Activated CD4-positive, alpha-beta T cell treated with anti-CD3 and anti-CD28 coated beads for 36 hours (primary cell): Measurements from ENCODE around the gene ZNF341. TPM values are rescaled to one million over a fixed set of nuclear protein-coding genes. Genes with fewer than 3 reads are reported as not detected.

Source experiments
- ATAC-seq: fragments of 200-7000 bp; cut with Tn5 transposase; one replicate; pipeline ENCODE4 v1.10.0; 2021; ENCODE audit warnings: mild to moderate bottlenecking, moderate library complexity
- CTCF ChIA-PET: fragments of 350-600 bp; sonication (Branson Sonifier 250); formaldehyde crosslinking; loops from one replicate; lab custom pipeline; 2021; ENCODE audit warnings: antibody characterized with exemption; lab: Charles Lee
- POLR2A ChIA-PET: fragments of 350-600 bp; sonication (Branson Sonifier 250); formaldehyde crosslinking; loops from one replicate; lab custom pipeline; 2021; ENCODE audit warnings: antibody characterized with exemption, inconsistent platforms; lab: Charles Lee
- DNase-seq: peaks from one replicate; pipeline ENCODE4 v3.0.0-alpha.2; 2020
- H3K27ac Mint-ChIP-seq: one replicate; pipeline ENCODE4 v1.8.0; 2021; ENCODE audit warnings: mixed read lengths
- H3K27me3 Mint-ChIP-seq: one replicate; pipeline ENCODE4 v1.8.0; 2021; ENCODE audit warnings: mixed read lengths
- H3K36me3 Mint-ChIP-seq: one replicate; pipeline ENCODE4 v1.8.0; 2021; ENCODE audit warnings: low read depth, mixed read lengths
- H3K4me1 Mint-ChIP-seq: one replicate; pipeline ENCODE4 v1.8.0; 2021; ENCODE audit warnings: mixed read lengths
- H3K4me3 Mint-ChIP-seq: one replicate; pipeline ENCODE4 v1.8.0; 2021; ENCODE audit warnings: mild to moderate bottlenecking, moderate library complexity, mixed read lengths
- H3K9me3 Mint-ChIP-seq: one replicate; pipeline ENCODE4 v1.8.0; 2021; ENCODE audit warnings: low read depth, mixed read lengths
- intact Hi-C, 2 experiments: fragments of 100-400 bp; cut with DNase I in 1 of 2; cut with micrococcal nuclease in 1 of 2; formaldehyde crosslinking; loops; one replicate each; pipeline versions ENCODE4 v1.14.2 to v1.15.1; 2022 to 2024; cut with DNase I, micrococcal nuclease
- total RNA-seq, 2 experiments: library from RNA; stranded (reverse); gene quantifications; one replicate each; pipeline ENCODE4 v1.2.3, GENCODE V29; 2021

The ZNF341 gene
- total RNA-seq, 2 experiments from 2014 or later = 4.3 to 6.1 TPM

DNA sequence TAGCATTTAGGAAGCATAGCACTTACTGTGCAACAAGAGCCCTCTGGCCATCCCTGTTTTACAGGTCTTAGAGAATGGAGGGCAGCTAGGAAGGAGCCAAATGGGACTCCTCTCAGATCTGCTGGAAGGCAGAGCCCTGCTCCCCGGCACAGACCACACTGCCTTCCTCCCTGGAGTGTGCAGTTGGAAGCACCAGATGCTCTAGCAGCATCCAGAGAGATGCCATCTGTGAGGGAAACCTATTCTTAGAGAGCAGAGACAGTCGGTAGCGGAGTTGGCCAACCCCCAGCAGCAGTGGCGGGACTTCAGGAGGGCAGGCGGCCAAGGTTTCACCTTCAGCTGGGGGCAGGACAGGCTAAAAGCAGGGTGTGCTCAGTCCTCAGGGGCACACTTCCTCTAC is 28.9 kb upstream of the ZNF341 start:
- peaks cover 2% of the 10 kb centered on the region for H3K9me3 Mint-ChIP-seq
- intact Hi-C loops = no loop called here
- ChIA-PET CTCF (no interaction called here), POLR2A (no interaction called here)
- ATAC-seq = no peak
- no peak for DNase-seq
- no peaks in the 10 kb centered on the region for H3K27me3 Mint-ChIP-seq
- H3K4me3 Mint-ChIP-seq = no peak overlapping the region
- no peak overlapping the region for H3K27ac Mint-ChIP-seq
- H3K36me3 Mint-ChIP-seq = peaks cover 3% of the 10 kb centered on the region
- no peaks in the 10 kb centered on the region for H3K4me1 Mint-ChIP-seq

DNA sequence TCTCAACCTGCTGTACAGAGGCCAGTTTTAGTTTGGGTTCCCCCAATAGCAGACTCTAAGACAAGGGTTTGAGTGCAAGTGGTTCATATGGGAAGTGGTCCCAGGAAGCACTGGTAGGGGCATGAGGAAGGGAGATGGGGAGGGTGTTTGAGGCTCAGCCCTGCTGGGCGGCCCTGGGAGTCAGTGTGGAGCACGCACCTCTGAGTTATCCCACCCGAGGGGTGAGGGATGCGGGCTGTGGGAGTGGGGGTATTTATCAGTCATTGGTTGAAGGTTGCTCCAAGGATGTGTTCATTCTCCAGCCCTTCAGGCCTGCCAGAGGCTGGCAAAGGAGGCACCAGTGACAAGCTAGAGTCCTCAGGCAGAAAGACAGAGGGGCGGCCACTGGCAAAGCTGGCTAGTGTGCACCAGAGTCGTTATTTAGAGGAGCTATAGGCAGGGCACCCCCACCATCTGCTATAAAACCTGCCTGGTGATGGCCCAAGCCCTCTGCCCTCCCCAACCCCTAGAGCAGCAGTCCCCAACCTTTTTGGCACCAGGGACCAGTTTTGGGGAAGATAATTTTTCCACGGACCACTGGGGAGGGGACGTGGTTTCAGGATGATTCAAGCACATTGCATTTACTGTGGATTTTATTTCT is 28.2 kb upstream of the ZNF341 start:
- DNase-seq (no peak), ATAC-seq (no peak)
- H3K9me3 Mint-ChIP-seq = no peaks in the 10 kb centered on the region
- H3K36me3 Mint-ChIP-seq = peaks cover 3% of the 10 kb centered on the region
- H3K27ac Mint-ChIP-seq = no peak overlapping the region
- no peaks in the 10 kb centered on the region for H3K27me3 Mint-ChIP-seq
- no peak overlapping the region for H3K4me3 Mint-ChIP-seq
- H3K4me1 Mint-ChIP-seq = no peaks in the 10 kb centered on the region
- intact Hi-C loops = no loop called here
- ChIA-PET CTCF (no interaction called here), POLR2A (interaction anchor here (0.6 kb wide), 1 partner anchor 85 kb away, joined by 3 read pairs; no protein-coding TSS in a partner anchor)

DNA sequence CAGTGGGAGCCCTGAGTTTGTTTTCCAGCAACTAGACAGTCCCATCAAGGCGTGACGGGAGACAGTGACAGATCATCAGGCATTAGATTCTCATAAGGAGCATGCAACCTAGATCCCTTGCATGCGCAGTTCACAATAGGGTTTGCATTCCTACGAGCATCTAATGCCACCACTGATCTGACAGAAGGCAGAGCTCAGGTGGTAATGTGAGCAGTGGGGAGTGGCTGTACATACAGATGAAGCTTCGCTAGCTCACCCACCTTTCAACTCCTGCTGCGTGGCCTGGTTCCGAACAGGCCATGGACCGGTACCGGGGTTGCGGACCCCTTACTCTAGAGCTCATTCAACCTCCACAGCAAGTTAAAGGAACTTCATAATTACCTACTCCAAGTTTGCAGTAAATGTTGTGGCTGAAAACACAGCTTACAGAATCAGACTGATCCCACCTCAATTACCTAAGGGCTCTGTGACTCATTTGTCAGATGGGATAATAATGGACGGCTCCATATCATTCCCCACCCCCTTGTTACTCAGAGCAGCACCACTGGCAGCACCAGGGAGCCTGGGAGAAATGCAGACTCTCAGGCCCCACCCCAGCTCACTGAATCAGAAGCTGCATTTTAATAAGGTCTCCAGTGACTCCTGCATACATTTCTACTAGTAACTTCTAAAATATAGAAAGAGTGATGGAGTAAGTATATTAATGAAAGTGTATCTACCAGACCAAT is 27.4 kb upstream of the ZNF341 start:
- ATAC-seq = no peak
- no peak for DNase-seq
- ChIA-PET POLR2A (interaction anchor here (0.6 to 0.7 kb wide), 3 partner anchors 15 to 85 kb away, joined by 3 to 4 read pairs (median 3); no protein-coding TSS in a partner anchor), CTCF (interaction anchor here (0.6 kb wide), 1 partner anchor 16 kb away, joined by 3 read pairs; no protein-coding TSS in a partner anchor)
- no peaks in the 10 kb centered on the region for H3K9me3 Mint-ChIP-seq
- intact Hi-C loops = no loop called here
- H3K36me3 Mint-ChIP-seq = peaks cover 3% of the 10 kb centered on the region
- H3K4me1 Mint-ChIP-seq = peaks cover 4% of the 10 kb centered on the region
- H3K27ac Mint-ChIP-seq = no peak overlapping the region
- H3K4me3 Mint-ChIP-seq = no peak overlapping the region
- no peaks in the 10 kb centered on the region for H3K27me3 Mint-ChIP-seq

DNA sequence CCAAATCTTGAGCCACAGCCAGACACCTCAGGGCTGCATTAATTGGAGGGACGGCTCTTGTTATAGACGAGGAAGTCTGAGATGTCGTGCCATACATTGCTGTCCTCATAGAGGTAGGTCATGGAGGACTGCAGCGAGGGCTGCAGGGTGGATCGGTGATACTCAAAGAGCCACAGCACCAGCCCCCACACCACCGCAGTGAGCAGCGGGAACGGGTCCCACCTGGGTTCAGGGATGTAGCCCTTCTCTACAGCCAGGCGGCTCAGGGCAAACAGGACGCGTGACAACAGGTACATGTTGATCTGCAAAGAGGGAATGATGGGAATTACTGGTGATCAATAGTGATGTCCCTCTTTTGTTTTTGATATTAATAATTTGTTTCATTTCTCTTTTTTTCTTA is 24.1 kb upstream of the ZNF341 start:
- intact Hi-C loops = no loop called here
- DNase-seq (no peak), ATAC-seq (no peak)
- Mint-ChIP-seq H3K36me3 (peaks cover 12% of the 10 kb centered on the region), H3K27ac (no peak overlapping the region), H3K4me1 (peaks cover 12% of the 10 kb centered on the region), H3K27me3 (no peaks in the 10 kb centered on the region), H3K9me3 (no peaks in the 10 kb centered on the region), H3K4me3 (no peak overlapping the region)
- ChIA-PET POLR2A (no interaction called here), CTCF (no interaction called here)

DNA sequence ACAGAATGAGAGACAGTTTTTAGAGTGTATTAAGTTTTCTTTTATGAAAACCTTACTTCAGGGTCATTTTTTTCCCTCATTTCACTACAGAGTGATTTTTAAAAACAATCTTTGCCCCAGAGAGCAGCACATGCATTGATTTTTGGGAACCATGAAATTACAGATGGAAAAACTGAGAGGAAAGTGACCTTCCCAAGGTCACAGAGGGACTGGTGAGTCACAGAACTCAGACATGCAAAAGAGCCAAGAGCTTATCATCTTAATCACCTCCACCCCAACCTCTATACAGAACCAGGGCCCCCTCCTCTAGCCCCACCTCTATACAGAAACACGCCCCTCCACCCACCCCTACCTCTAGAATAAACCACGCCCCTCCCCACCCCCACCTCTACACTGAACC is 22.4 kb upstream of the ZNF341 start:
- CTCF ChIA-PET = interaction anchor here (0.6 kb wide), 1 partner anchor 22 kb away, joined by 3 read pairs; no protein-coding TSS in a partner anchor
- H3K4me3 Mint-ChIP-seq = no peak overlapping the region
- H3K27ac Mint-ChIP-seq = peak overlapping the region; percentile 74
- POLR2A ChIA-PET = interaction anchor here (0.6 to 1.2 kb wide), 2 partner anchors 11 to 13 kb away, joined by 3 to 4 read pairs; partner anchors contain the start of gene PXMP4
- ATAC-seq (peak; percentile 84), DNase-seq (peak; percentile 43)
- intact Hi-C loops = loop anchor here in 1 of 2 experiments (1.0 kb wide), 1 partner anchor 19 kb away; no protein-coding TSS in a partner anchor
- peaks cover 16% of the 10 kb centered on the region for H3K36me3 Mint-ChIP-seq
- H3K27me3 Mint-ChIP-seq = no peaks in the 10 kb centered on the region
- peaks cover 12% of the 10 kb centered on the region for H3K4me1 Mint-ChIP-seq
- H3K9me3 Mint-ChIP-seq = no peaks in the 10 kb centered on the region

DNA sequence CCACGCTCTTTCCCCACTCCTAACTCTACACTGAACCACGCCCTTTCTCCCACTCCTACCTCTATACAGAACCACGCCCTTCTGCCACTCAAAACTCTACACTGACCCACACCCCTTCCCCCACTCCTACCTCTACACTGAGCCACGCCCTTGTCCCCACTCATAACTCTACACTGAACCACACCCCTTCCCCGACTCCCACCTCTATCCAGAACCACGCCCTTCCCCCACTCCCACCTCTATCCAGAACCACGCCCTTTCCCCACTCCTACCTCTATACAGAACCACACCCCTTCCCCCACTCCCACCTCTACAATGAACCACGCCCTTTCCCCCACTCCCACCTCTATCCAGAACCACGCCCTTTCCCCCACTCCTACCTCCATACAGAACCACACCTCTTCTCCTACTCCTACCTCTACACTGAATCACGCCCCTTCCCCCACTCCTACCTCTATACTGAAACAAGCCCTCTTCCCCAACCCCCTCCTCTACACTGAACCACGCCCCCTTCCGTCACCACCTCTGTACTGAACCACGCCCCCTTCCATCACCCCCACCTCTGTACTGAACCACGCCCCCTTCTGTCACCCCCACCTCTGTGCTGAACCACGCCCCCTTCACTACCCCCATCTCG is 21.8 kb upstream of the ZNF341 start:
- intact Hi-C loops = loop anchor here in 1 of 2 experiments (1.0 kb wide), 1 partner anchor 20 kb away; no protein-coding TSS in a partner anchor
- peak overlapping the region; percentile 19 for H3K27ac Mint-ChIP-seq
- DNase-seq = no peak
- H3K4me3 Mint-ChIP-seq = no peak overlapping the region
- H3K36me3 Mint-ChIP-seq = peaks cover 16% of the 10 kb centered on the region
- peaks cover 12% of the 10 kb centered on the region for H3K4me1 Mint-ChIP-seq
- ATAC-seq = peak; percentile 50
- no peaks in the 10 kb centered on the region for H3K9me3 Mint-ChIP-seq
- ChIA-PET POLR2A (interaction anchor here (1.2 kb wide), 1 partner anchor 10 kb away, joined by 4 read pairs; the partner anchor contains the start of gene PXMP4), CTCF (no interaction called here)
- no peaks in the 10 kb centered on the region for H3K27me3 Mint-ChIP-seq

DNA sequence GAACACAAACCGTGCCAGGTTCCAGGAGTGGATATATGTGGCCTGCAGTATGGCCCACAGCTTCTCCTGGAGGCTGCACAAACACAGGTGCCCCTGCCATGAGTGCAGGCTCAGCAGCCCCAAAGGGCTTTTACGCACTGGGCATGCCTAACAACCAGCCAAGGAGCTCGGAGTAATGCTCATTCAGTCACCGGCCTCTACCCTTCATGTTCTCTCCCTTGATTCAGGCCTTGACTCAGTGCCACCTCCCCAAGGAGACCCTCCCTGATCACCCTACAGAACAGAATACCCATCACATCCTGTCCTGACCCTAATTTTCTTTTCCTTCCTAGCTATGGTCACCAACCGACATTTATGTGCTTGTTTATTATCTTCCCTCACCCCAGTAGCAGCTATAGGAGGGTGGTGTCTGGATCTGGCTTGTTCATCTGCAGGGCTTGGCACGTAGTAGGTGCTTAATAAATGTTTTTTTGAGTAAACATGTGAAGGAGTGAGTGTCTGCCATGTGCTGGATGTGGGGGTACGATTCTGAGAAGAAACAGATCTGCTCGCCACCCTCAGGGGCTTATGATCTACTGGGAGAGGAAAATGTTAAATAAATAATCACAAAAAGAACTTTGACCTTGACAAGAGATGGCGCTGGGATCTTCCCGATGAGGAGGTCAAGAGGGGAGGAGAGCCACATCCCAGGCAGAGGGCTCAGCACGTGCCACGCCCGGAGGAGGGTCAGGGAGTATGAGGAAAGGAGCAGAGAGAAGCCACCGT is 20.9 kb upstream of the ZNF341 start:
- intact Hi-C loops = no loop called here
- CTCF ChIA-PET = interaction anchor here (0.6 to 0.8 kb wide), 2 partner anchors 448 to 1644 kb away, joined by 3 to 4 read pairs; no protein-coding TSS in a partner anchor
- Mint-ChIP-seq H3K27ac (no peak overlapping the region), H3K9me3 (no peaks in the 10 kb centered on the region), H3K27me3 (no peaks in the 10 kb centered on the region), H3K4me1 (peaks cover 12% of the 10 kb centered on the region), H3K4me3 (no peak overlapping the region), H3K36me3 (peaks cover 16% of the 10 kb centered on the region)
- POLR2A ChIA-PET = no interaction called here
- DNase-seq (no peak), ATAC-seq (no peak)

DNA sequence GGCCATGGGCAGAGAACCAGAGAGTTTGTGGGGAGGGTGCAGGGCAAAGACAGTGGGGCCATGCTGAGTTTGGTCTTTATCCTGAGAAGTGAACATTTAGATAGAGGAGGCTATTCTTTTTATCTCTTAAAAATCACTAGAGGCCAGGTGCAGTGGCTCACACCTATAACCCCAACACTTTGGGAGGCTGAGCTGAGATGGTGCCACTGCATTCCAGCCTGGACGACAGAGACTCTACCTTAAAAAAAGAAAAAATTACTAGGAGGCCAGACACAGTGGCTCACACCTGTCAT is 20.4 kb upstream of the ZNF341 start:
- H3K27ac Mint-ChIP-seq = no peak overlapping the region
- no peak for ATAC-seq
- intact Hi-C loops = no loop called here
- no peaks in the 10 kb centered on the region for H3K9me3 Mint-ChIP-seq
- H3K27me3 Mint-ChIP-seq = no peaks in the 10 kb centered on the region
- peaks cover 12% of the 10 kb centered on the region for H3K4me1 Mint-ChIP-seq
- DNase-seq = no peak
- peaks cover 16% of the 10 kb centered on the region for H3K36me3 Mint-ChIP-seq
- no peak overlapping the region for H3K4me3 Mint-ChIP-seq
- CTCF ChIA-PET = no interaction called here
- POLR2A ChIA-PET = no interaction called here

DNA sequence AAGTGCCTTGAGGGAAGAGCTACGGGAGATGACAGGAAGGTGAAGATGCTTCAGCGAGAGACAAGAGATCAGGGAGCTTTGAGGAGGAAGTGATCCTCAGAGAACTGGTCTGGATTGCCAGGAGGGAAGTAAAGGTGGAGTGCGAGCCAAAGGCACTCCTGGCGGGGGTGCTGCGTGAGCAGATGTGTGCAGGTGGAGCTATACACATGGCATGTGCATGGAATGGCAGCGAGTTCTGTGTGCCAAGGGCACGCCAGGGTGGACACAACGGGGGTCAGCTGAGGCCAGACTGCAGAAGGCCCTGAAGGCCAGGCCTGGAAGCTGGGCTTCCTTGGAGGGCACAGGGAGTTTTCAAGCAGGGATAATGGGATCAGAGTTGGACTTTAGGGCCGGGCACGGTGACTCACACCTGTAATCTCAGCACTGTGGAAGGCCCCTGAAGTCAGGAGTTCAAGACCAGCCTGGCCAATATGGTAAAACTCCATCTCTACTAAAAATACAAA is 17.9 kb upstream of the ZNF341 start:
- ATAC-seq = no peak
- peaks cover 16% of the 10 kb centered on the region for H3K4me1 Mint-ChIP-seq
- no peaks in the 10 kb centered on the region for H3K27me3 Mint-ChIP-seq
- H3K9me3 Mint-ChIP-seq = no peaks in the 10 kb centered on the region
- H3K36me3 Mint-ChIP-seq = peaks cover 14% of the 10 kb centered on the region
- POLR2A ChIA-PET = no interaction called here
- DNase-seq = no peak
- CTCF ChIA-PET = interaction anchor here (0.6 kb wide), 2 partner anchors 95 to 356 kb away, joined by 3 read pairs; no protein-coding TSS in a partner anchor
- H3K27ac Mint-ChIP-seq = no peak overlapping the region
- intact Hi-C loops = no loop called here
- no peak overlapping the region for H3K4me3 Mint-ChIP-seq

DNA sequence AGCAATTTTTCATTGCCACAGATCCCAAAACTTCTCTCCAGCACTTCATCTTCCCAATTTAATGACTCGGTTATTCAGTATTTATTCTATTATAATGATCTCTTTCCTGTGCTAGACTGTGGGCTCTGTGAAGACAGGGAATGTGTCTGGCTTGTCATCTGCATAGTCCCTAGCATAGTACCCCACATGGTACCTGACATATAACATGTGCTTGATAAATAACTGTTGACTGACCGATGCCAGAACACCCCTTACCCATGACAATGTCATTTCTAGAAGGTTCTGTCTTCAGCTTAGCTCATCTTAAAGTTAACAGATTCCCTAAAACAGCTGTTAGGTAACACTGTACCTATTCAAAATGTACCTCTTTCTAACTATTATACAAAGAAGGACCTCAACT is 15.3 kb upstream of the ZNF341 start:
- Mint-ChIP-seq H3K36me3 (peaks cover 6% of the 10 kb centered on the region), H3K27ac (no peak overlapping the region), H3K9me3 (peaks cover 2% of the 10 kb centered on the region), H3K27me3 (no peaks in the 10 kb centered on the region), H3K4me1 (peaks cover 18% of the 10 kb centered on the region), H3K4me3 (no peak overlapping the region)
- POLR2A ChIA-PET = no interaction called here
- CTCF ChIA-PET = no interaction called here
- DNase-seq (no peak), ATAC-seq (no peak)
- intact Hi-C loops = no loop called here
